ENCODE measurements around the gene IMMP2L.

DNA sequence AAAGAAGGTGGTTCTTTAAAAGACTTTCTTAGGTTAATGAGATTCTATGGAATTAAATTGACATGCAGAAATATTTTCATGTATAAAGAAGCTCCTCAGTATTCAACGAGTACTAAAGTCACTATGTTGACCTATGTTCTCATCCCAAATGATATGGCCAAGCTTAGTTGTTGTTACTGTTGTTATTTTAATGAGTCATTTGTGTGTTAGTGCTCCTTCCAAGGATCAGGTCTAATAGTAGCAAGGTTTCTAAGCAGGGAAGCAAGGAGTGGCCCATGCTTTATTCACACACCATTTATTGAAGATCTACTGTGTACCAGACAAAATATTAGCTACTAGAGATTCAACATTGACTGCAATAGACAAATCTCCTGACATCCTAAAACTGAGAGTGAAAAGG lies 429.5 kb downstream of the IMMP2L start:
- no peak for TF ChIP-seq POLR2A (IDR thresholded peaks at IDR 0.05)
- TF ChIP-seq, protein P1, sequence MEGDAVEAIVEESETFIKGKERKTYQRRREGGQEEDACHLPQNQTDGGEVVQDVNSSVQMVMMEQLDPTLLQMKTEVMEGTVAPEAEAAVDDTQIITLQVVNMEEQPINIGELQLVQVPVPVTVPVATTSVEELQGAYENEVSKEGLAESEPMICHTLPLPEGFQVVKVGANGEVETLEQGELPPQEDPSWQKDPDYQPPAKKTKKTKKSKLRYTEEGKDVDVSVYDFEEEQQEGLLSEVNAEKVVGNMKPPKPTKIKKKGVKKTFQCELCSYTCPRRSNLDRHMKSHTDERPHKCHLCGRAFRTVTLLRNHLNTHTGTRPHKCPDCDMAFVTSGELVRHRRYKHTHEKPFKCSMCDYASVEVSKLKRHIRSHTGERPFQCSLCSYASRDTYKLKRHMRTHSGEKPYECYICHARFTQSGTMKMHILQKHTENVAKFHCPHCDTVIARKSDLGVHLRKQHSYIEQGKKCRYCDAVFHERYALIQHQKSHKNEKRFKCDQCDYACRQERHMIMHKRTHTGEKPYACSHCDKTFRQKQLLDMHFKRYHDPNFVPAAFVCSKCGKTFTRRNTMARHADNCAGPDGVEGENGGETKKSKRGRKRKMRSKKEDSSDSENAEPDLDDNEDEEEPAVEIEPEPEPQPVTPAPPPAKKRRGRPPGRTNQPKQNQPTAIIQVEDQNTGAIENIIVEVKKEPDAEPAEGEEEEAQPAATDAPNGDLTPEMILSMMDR (IDR thresholded peaks at IDR 0.05) = no peak

All from uterus (tissue), 2 donors.